ENCODE results near the gene PLEKHN1.

DNA sequence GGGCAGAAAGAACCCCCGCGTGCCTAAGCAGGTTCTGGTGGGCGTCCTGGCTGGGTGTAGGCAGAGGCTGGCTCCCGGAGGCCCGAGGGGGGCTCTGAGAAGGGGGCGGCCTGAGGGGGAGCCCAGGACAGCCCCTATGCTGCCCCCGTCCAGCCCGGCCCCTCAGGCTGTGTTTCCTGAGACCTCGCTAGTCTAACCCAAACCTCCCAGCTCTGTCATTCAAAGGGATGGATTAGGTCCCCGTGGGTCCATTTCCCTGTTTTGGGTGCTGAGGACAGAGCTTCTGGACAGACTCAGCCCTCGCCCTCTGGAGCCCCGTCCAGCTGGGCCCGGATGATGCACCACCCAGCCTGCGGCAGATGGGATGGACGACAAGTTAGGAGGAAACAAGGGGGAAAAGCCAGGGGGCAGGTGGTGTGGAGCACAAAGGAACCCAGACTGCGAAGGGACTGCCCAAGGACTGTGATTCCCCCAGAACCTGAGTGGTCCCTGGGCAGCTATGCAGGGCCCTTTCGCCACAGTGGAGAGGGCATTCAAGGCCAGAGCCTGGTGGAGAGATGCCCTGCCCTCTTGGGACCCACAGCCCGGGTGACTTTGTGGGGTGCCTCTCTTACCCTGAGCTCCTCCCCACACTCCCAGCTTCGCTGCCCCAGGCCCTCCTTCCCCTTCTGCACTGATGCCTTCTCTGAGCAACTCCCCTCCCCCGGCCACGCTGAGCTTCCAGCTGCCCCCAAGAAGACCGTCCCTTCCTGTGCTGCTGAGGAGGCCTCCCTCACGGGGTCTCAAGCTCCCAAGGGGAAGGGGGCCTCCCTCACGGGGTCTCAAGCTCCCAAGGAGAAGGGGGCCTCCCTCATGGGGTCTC is 30.8 kb downstream of the PLEKHN1 start:
- TF ChIP-seq, protein P1, sequence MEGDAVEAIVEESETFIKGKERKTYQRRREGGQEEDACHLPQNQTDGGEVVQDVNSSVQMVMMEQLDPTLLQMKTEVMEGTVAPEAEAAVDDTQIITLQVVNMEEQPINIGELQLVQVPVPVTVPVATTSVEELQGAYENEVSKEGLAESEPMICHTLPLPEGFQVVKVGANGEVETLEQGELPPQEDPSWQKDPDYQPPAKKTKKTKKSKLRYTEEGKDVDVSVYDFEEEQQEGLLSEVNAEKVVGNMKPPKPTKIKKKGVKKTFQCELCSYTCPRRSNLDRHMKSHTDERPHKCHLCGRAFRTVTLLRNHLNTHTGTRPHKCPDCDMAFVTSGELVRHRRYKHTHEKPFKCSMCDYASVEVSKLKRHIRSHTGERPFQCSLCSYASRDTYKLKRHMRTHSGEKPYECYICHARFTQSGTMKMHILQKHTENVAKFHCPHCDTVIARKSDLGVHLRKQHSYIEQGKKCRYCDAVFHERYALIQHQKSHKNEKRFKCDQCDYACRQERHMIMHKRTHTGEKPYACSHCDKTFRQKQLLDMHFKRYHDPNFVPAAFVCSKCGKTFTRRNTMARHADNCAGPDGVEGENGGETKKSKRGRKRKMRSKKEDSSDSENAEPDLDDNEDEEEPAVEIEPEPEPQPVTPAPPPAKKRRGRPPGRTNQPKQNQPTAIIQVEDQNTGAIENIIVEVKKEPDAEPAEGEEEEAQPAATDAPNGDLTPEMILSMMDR (IDR thresholded peaks at IDR 0.05) = no peak
- no peak for TF ChIP-seq POLR2AphosphoS5 (IDR thresholded peaks at IDR 0.05; ENCODE audit: insufficient read depth in 1 of 2, low read depth in 1 of 2)

All from vagina (tissue), 2 donors.